ENCODE measurements around the gene MAGEB4. TPM values are rescaled to one million over a fixed set of nuclear protein-coding genes. Genes with fewer than 3 reads are reported as not detected.

MAGEB4 gene
- total RNA-seq, 1 donor from 2014 or later: not detected

DNA sequence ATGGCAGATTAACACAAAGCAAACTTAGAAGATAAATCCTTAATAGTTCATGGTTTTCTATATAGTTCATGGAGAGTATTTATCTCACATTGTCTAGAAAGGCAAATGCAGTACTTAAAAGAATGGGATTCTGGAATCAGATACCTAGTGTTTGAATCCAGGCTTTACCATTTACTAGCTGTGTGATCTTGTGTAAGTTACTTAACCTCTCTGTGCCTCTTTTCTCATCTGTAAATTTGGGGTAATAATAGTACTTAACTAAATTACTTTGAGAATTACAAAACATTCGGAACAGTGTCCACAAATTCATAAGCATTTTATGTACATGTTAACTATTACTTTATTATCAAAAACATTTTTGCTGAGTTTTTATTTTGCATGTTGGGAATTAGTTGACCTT, 21.0 kb downstream of the MAGEB4 start:
- intact Hi-C loops (cut with DNase I): no loop called here
- Histone ChIP-seq H3K36me3 (no peaks in the 10 kb centered on the region), H3K27me3 (no peaks in the 10 kb centered on the region), H3K4me1 (no peaks in the 10 kb centered on the region), H3K4me3 (no peak overlapping the region), H3K27ac (no peak overlapping the region), H3K9me3 (no peaks in the 10 kb centered on the region)
- TF ChIP-seq POLR2AphosphoS5 (IDR thresholded peaks at IDR 0.05; ENCODE audit: insufficient read depth in 1 of 2, low read depth in 1 of 2): no peak
- TF ChIP-seq, protein P1, sequence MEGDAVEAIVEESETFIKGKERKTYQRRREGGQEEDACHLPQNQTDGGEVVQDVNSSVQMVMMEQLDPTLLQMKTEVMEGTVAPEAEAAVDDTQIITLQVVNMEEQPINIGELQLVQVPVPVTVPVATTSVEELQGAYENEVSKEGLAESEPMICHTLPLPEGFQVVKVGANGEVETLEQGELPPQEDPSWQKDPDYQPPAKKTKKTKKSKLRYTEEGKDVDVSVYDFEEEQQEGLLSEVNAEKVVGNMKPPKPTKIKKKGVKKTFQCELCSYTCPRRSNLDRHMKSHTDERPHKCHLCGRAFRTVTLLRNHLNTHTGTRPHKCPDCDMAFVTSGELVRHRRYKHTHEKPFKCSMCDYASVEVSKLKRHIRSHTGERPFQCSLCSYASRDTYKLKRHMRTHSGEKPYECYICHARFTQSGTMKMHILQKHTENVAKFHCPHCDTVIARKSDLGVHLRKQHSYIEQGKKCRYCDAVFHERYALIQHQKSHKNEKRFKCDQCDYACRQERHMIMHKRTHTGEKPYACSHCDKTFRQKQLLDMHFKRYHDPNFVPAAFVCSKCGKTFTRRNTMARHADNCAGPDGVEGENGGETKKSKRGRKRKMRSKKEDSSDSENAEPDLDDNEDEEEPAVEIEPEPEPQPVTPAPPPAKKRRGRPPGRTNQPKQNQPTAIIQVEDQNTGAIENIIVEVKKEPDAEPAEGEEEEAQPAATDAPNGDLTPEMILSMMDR (IDR thresholded peaks at IDR 0.05): no peak
- DNase-seq (ENCODE audit: extremely low spot score in 2 of 2): no peak

DNA sequence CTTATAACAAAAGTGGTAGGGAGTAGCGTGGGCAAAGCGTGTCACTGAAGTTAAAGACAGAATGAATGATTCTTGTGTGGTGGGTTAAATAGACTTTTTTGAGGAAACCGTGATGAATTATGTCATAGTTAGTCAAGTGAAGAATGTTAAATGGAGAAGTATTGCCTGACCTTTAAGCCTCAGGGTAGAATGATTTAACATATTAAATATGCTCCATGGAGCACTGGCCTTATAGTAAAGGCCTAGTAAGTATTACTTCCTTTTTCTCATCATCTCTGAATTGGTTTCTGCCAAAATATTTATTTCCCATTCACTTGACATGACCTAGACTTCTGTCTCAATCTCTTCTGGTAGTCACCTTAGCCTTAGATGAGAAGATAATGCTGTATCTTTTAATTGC, 28.8 kb downstream of the MAGEB4 start:
- DNase-seq (ENCODE audit: extremely low spot score in 2 of 2): no peak
- TF ChIP-seq POLR2AphosphoS5 (IDR thresholded peaks at IDR 0.05; ENCODE audit: insufficient read depth in 1 of 2, low read depth in 1 of 2) (no peak), POLR2A (IDR thresholded peaks at IDR 0.05) (no peak)
- TF ChIP-seq, protein P1 (IDR thresholded peaks at IDR 0.05): no peak
- no peaks in the 10 kb centered on the region for H3K27me3 ChIP-seq
- intact Hi-C loops (cut with DNase I): no loop called here
- no peak overlapping the region for H3K4me3 ChIP-seq
- H3K4me1 ChIP-seq: no peaks in the 10 kb centered on the region
- no peaks in the 10 kb centered on the region for H3K36me3 ChIP-seq
- H3K27ac ChIP-seq: no peak overlapping the region
- H3K9me3 ChIP-seq: no peaks in the 10 kb centered on the region

DNA sequence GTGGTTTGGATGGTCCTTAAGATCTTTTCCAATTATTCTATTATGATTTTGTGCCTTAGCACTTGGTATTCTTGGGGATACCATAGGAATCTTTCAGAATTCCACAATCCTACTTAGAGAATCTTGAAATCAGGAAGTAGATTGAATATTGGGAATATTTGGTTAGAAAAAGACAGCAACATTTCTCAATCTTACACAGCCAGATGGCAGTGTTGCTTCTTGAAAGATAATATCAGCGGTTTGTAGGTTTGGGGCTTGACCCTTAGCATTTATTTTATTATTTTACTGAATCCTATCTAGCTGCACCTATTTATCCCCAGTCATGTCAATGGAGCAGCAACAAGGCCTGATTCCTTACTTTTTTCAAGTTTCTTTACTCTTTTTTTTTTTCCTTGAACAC, 33.7 kb downstream of the MAGEB4 start:
- Histone ChIP-seq H3K4me1 (no peaks in the 10 kb centered on the region), H3K36me3 (no peaks in the 10 kb centered on the region), H3K27me3 (no peaks in the 10 kb centered on the region), H3K27ac (no peak overlapping the region), H3K4me3 (no peak overlapping the region), H3K9me3 (no peaks in the 10 kb centered on the region)
- no peak for DNase-seq (ENCODE audit: extremely low spot score in 2 of 2)
- intact Hi-C loops (cut with DNase I): no loop called here
- TF ChIP-seq, protein P1 (IDR thresholded peaks at IDR 0.05): peak in 1 of 3 experiments; percentile 31
- TF ChIP-seq POLR2A (IDR thresholded peaks at IDR 0.05): no peak

DNA sequence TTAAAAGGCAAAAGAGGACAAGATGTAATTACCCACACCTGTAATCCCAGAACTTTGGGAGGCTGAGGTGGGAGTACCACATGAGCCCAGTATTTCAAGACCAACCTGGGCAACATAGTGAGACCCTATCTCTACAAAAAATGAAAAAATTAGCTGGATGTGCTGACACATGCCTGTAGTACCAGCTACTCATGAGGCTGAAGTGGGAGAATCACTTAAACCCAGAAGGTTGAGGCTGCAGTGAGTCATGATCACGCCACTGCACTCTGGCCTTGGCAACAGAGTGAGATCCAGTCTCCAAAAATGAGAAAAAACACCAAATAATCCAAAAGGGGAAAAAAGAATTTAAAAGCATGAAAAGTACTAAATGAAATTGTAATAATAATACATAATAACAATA, 36.6 kb downstream of the MAGEB4 start:
- TF ChIP-seq POLR2AphosphoS5 (IDR thresholded peaks at IDR 0.05; ENCODE audit: insufficient read depth in 1 of 2, low read depth in 1 of 2): no peak
- TF ChIP-seq, protein P1 (IDR thresholded peaks at IDR 0.05): no peak
- no peak for TF ChIP-seq POLR2A (IDR thresholded peaks at IDR 0.05)
- Histone ChIP-seq H3K4me1 (no peaks in the 10 kb centered on the region), H3K27me3 (no peaks in the 10 kb centered on the region), H3K9me3 (no peaks in the 10 kb centered on the region), H3K4me3 (no peak overlapping the region), H3K27ac (no peak overlapping the region), H3K36me3 (no peaks in the 10 kb centered on the region)
- intact Hi-C loops (cut with DNase I): no loop called here
- no peak for DNase-seq (ENCODE audit: extremely low spot score in 2 of 2)

DNA sequence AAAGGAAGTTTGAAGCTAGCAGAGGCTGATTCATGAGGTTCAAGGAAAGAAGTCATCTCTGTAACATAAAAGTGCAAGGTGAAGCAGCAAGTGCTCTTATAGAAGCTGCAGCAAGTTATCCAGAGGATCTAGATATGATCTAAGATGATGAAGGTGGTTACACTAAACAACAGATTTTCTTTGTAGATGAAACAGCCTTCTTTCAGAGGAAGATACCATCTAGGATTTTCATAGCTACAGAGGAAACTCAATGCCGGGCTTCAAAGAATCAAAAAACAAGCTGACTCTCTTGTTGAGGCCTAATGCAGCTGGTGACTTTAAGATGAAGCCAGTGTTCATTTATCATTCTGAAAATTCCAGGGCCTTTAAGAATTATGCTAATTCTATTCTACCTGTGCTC, 38.6 kb downstream of the MAGEB4 start:
- Histone ChIP-seq H3K9me3 (no peaks in the 10 kb centered on the region), H3K27me3 (no peaks in the 10 kb centered on the region), H3K36me3 (no peaks in the 10 kb centered on the region), H3K4me3 (no peak overlapping the region), H3K27ac (no peak overlapping the region), H3K4me1 (peaks cover 4% of the 10 kb centered on the region)
- DNase-seq (ENCODE audit: extremely low spot score in 2 of 2): no peak
- TF ChIP-seq POLR2AphosphoS5 (IDR thresholded peaks at IDR 0.05; ENCODE audit: insufficient read depth in 1 of 2, low read depth in 1 of 2) (no peak), POLR2A (IDR thresholded peaks at IDR 0.05) (no peak)
- TF ChIP-seq, protein P1 (IDR thresholded peaks at IDR 0.05): no peak
- intact Hi-C loops (cut with DNase I): no loop called here
